Measurements from ENCODE around the gene LPP. TPM values are rescaled to one million over a fixed set of nuclear protein-coding genes. Genes with fewer than 3 reads are reported as not detected.

LPP gene
- total RNA-seq, 1 experiment from 2014 or later = 148 TPM

DNA sequence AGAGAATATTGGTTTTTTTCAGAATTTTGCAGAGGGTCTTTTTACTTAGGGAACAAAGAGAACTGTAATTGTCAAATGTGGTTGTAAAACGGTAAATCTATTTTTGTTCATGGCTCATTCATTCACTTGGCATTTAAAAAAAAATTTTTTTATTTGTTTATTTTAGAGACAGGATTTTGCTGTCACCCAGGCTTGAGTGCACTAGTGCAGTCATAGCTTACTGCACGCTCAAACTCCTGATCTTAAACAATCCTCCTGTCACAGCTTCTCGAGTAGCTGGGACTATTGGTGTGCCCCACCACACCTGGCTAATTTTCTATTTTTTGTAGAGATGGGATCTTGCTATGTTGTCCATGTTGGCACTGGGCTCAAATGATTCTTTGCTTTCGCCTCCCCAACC lies 301.8 kb downstream of the LPP start:
- H3K9me3 ChIP-seq (ENCODE audit: insufficient read depth, low read depth) = no peaks in the 10 kb centered on the region; the same call in 1 of the 2 replicates
- no peak overlapping the region for H3K4me3 ChIP-seq
- ChIA-PET CTCF (no interaction called here), POLR2A (ENCODE audit: unreplicated experiment) (no interaction called here)
- no TSS peak for BruUV-seq (replicated peaks)
- H3K4me1 ChIP-seq (replicated peaks; ENCODE audit: insufficient read depth) = no peaks in the 10 kb centered on the region
- no peaks in the 10 kb centered on the region for H3K27me3 ChIP-seq (ENCODE audit: insufficient read depth, low read depth)
- H3K9me2 ChIP-seq (ENCODE audit: insufficient read depth) = no peaks in the 10 kb centered on the region
- TF ChIP-seq, protein P1, sequence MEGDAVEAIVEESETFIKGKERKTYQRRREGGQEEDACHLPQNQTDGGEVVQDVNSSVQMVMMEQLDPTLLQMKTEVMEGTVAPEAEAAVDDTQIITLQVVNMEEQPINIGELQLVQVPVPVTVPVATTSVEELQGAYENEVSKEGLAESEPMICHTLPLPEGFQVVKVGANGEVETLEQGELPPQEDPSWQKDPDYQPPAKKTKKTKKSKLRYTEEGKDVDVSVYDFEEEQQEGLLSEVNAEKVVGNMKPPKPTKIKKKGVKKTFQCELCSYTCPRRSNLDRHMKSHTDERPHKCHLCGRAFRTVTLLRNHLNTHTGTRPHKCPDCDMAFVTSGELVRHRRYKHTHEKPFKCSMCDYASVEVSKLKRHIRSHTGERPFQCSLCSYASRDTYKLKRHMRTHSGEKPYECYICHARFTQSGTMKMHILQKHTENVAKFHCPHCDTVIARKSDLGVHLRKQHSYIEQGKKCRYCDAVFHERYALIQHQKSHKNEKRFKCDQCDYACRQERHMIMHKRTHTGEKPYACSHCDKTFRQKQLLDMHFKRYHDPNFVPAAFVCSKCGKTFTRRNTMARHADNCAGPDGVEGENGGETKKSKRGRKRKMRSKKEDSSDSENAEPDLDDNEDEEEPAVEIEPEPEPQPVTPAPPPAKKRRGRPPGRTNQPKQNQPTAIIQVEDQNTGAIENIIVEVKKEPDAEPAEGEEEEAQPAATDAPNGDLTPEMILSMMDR (conservative IDR thresholded peaks at IDR 0.05) = no peak
- no peak for TF ChIP-seq EZH2 (IDR thresholded peaks at IDR 0.05; ENCODE audit: low read depth)
- intact Hi-C loops (cut with micrococcal nuclease; ENCODE audit: unreplicated experiment) = no loop called here
- no peak overlapping the region for H3K4me2 ChIP-seq
- DNase-seq = no peak
- no peaks in the 10 kb centered on the region for H3F3A ChIP-seq (ENCODE audit: insufficient read depth, low read depth)
- no peaks in the 10 kb centered on the region for H3K79me2 ChIP-seq (ENCODE audit: low read depth)
- no peak overlapping the region for H2AFZ ChIP-seq
- no peak overlapping the region for H3K27ac ChIP-seq
- H4K20me1 ChIP-seq (ENCODE audit: insufficient read depth) = peaks cover 8% of the 10 kb centered on the region
- H3K36me3 ChIP-seq (ENCODE audit: low read depth) = no peaks in the 10 kb centered on the region

DNA sequence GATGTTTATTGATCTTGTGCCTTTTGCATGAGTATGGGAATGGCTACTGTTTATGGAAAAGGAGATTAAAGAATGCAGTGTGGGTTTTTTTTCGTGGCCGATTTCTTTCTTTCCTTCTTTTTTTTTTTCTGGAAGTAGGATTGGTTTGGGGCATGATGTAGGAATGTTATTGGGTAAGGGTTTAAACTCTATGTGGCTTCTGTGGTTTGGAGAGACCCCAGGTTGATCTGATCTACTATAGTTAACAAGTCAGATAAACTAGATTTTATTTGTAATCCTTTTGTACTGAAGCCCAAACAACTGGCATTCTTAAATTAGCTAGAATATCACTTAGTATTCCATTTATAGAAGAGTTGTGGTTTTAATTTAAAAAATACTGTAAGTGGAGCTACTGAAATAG lies 304.8 kb downstream of the LPP start:
- Histone ChIP-seq H3K27me3 (ENCODE audit: insufficient read depth, low read depth) (no peaks in the 10 kb centered on the region), H3F3A (ENCODE audit: insufficient read depth, low read depth) (peaks cover 5% of the 10 kb centered on the region; the same call in 1 of the 2 replicates), H3K4me2 (no peak overlapping the region), H3K4me1 (replicated peaks; ENCODE audit: insufficient read depth) (no peaks in the 10 kb centered on the region), H3K9me2 (ENCODE audit: insufficient read depth) (no peaks in the 10 kb centered on the region), H3K36me3 (ENCODE audit: low read depth) (no peaks in the 10 kb centered on the region), H3K9me3 (ENCODE audit: insufficient read depth, low read depth) (no peaks in the 10 kb centered on the region; the same call in 1 of the 2 replicates), H4K20me1 (ENCODE audit: insufficient read depth) (peaks cover 8% of the 10 kb centered on the region), H3K79me2 (ENCODE audit: low read depth) (no peaks in the 10 kb centered on the region), H3K4me3 (no peak overlapping the region), H3K27ac (no peak overlapping the region), H2AFZ (no peak overlapping the region)
- no peak for DNase-seq
- ChIA-PET POLR2A (ENCODE audit: unreplicated experiment) (interaction anchor here (0.6 kb wide), 3 partner anchors 292 to 1659 kb away, joined by 3 to 9 read pairs (median 4); no protein-coding TSS in a partner anchor), CTCF (interaction anchor here (0.7 kb wide), 2 partner anchors 231 to 714 kb away, joined by 4 read pairs; partner anchors contain the start of gene BCL6)
- BruUV-seq (replicated peaks) = no TSS peak
- intact Hi-C loops (cut with micrococcal nuclease; ENCODE audit: unreplicated experiment) = no loop called here
- no peak for TF ChIP-seq EZH2 (IDR thresholded peaks at IDR 0.05; ENCODE audit: low read depth)
- TF ChIP-seq, protein P1 (conservative IDR thresholded peaks at IDR 0.05) = no peak

DNA sequence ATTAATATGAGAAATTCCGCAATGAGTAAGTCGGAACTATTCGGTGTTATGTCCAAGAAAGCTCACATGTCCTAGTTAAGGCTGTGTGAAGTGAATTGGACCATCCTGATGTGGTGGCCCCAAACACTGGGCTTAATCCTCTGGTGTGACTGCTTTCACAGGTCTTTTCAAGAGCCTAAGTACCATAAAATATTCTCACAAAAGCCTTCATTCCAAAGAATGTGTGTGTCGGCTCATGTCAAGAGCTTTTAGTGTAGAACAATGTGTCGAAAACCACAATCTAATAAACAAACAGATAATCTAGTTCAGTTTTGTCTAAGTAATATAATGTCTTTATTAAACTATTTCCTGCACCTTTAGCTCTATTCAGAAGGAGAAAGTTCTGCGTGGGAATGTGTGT lies 311.4 kb downstream of the LPP start:
- intact Hi-C loops (cut with micrococcal nuclease; ENCODE audit: unreplicated experiment) = no loop called here
- BruUV-seq (replicated peaks) = no TSS peak

More for the DNA sequence above, 311.4 kb downstream of the LPP start:
- no peak for DNase-seq
- H3K36me3 ChIP-seq (ENCODE audit: low read depth) = no peaks in the 10 kb centered on the region
- ChIA-PET CTCF (no interaction called here), POLR2A (ENCODE audit: unreplicated experiment) (interaction anchor here (0.6 kb wide), 1 partner anchor 734 kb away, joined by 5 read pairs; no protein-coding TSS in a partner anchor)
- TF ChIP-seq, protein P1 (conservative IDR thresholded peaks at IDR 0.05) = no peak
- TF ChIP-seq EZH2 (IDR thresholded peaks at IDR 0.05; ENCODE audit: low read depth) = no peak
- no peaks in the 10 kb centered on the region for H3K9me3 ChIP-seq (ENCODE audit: insufficient read depth, low read depth)
- H2AFZ ChIP-seq = no peak overlapping the region
- H3K4me3 ChIP-seq = no peak overlapping the region
- no peaks in the 10 kb centered on the region for H3K4me1 ChIP-seq (replicated peaks; ENCODE audit: insufficient read depth)
- H4K20me1 ChIP-seq (ENCODE audit: insufficient read depth) = no peaks in the 10 kb centered on the region
- H3K79me2 ChIP-seq (ENCODE audit: low read depth) = no peaks in the 10 kb centered on the region
- no peak overlapping the region for H3K27ac ChIP-seq
- H3K4me2 ChIP-seq = no peak overlapping the region
- peaks cover 14% of the 10 kb centered on the region; the same call in 1 of the 2 replicates for H3F3A ChIP-seq (ENCODE audit: insufficient read depth, low read depth)
- no peaks in the 10 kb centered on the region for H3K9me2 ChIP-seq (ENCODE audit: insufficient read depth)
- no peaks in the 10 kb centered on the region for H3K27me3 ChIP-seq (ENCODE audit: insufficient read depth, low read depth)

Measured in PC-9 (cell line).